Activated naive CD4-positive, alpha-beta T cell treated with anti-CD3 and anti-CD28 coated beads, Interleukin-2, amount 50 U/mL, for 24 hours (primary cell): ENCODE results near the gene KCNC3.

ENCODE experiments used
- H3K27ac Mint-ChIP-seq: one replicate; pipeline ENCODE4 v1.8.0; 2021; ENCODE audit warnings: mild to moderate bottlenecking, mixed read lengths
- H3K27me3 Mint-ChIP-seq: one replicate; pipeline ENCODE4 v1.8.0; 2021; ENCODE audit warnings: mixed read lengths
- H3K36me3 Mint-ChIP-seq: one replicate; pipeline ENCODE4 v1.8.0; 2021; ENCODE audit warnings: mixed read lengths
- H3K4me1 Mint-ChIP-seq: one replicate; pipeline ENCODE4 v1.8.0; 2021; ENCODE audit warnings: mixed read lengths
- H3K4me3 Mint-ChIP-seq: one replicate; pipeline ENCODE4 v1.8.0; 2021; ENCODE audit warnings: mild to moderate bottlenecking, mixed read lengths
- H3K9me3 Mint-ChIP-seq: one replicate; pipeline ENCODE4 v1.8.0; 2021; ENCODE audit warnings: mixed read lengths

Gene KCNC3

GRCh38 chr19:50324331-50324730 is 4.8 kb downstream of the KCNC3 start:
- Mint-ChIP-seq H3K27ac (no peak overlapping the region), H3K27me3 (peaks cover 19% of the 10 kb centered on the region), H3K4me1 (peaks cover 17% of the 10 kb centered on the region), H3K9me3 (no peaks in the 10 kb centered on the region), H3K36me3 (no peaks in the 10 kb centered on the region), H3K4me3 (no peak overlapping the region)

- Mint-ChIP-seq H3K4me1 (peaks cover 15% of the 10 kb centered on the region), H3K36me3 (no peaks in the 10 kb centered on the region), H3K27me3 (peaks cover 19% of the 10 kb centered on the region), H3K4me3 (no peak overlapping the region), H3K9me3 (no peaks in the 10 kb centered on the region), H3K27ac (no peak overlapping the region)
Observed at GRCh38 chr19:50323782-50324133, 5.4 kb downstream of the KCNC3 start.

GRCh38 chr19:50322931-50323781 is 6.0 kb downstream of the KCNC3 start:
- no peak overlapping the region for H3K4me3 Mint-ChIP-seq

GRCh38 chr19:50322234-50322633 is 6.9 kb downstream of the KCNC3 start:
- Mint-ChIP-seq H3K4me3 (no peak overlapping the region), H3K27me3 (peaks cover 19% of the 10 kb centered on the region), H3K27ac (no peak overlapping the region), H3K36me3 (no peaks in the 10 kb centered on the region), H3K9me3 (no peaks in the 10 kb centered on the region), H3K4me1 (peaks cover 9% of the 10 kb centered on the region)

More at GRCh38 chr19:50322931-50323781, 6.0 kb downstream of the KCNC3 start:
- H3K27me3 Mint-ChIP-seq = peaks cover 19% of the 10 kb centered on the region
- H3K4me1 Mint-ChIP-seq = peaks cover 15% of the 10 kb centered on the region
- H3K9me3 Mint-ChIP-seq = no peaks in the 10 kb centered on the region
- H3K36me3 Mint-ChIP-seq = no peaks in the 10 kb centered on the region
- no peak overlapping the region for H3K27ac Mint-ChIP-seq

GRCh38 chr19:50321831-50322230 is 7.3 kb downstream of the KCNC3 start:
- peaks cover 5% of the 10 kb centered on the region for H3K4me1 Mint-ChIP-seq
- H3K9me3 Mint-ChIP-seq = no peaks in the 10 kb centered on the region
- no peak overlapping the region for H3K27ac Mint-ChIP-seq
- H3K36me3 Mint-ChIP-seq = no peaks in the 10 kb centered on the region
- peaks cover 15% of the 10 kb centered on the region for H3K27me3 Mint-ChIP-seq
- H3K4me3 Mint-ChIP-seq = no peak overlapping the region

GRCh38 chr19:50320596-50320995 is 8.6 kb downstream of the KCNC3 start:
- Mint-ChIP-seq H3K4me3 (no peak overlapping the region), H3K27me3 (peaks cover 20% of the 10 kb centered on the region), H3K36me3 (no peaks in the 10 kb centered on the region), H3K4me1 (peaks cover 3% of the 10 kb centered on the region), H3K27ac (no peak overlapping the region), H3K9me3 (no peaks in the 10 kb centered on the region)

GRCh38 chr19:50320051-50320450 is 9.1 kb downstream of the KCNC3 start:
- Mint-ChIP-seq H3K36me3 (no peaks in the 10 kb centered on the region), H3K27ac (no peak overlapping the region), H3K27me3 (peaks cover 21% of the 10 kb centered on the region), H3K4me3 (no peak overlapping the region), H3K9me3 (no peaks in the 10 kb centered on the region), H3K4me1 (peaks cover 6% of the 10 kb centered on the region)

- Mint-ChIP-seq H3K36me3 (no peaks in the 10 kb centered on the region), H3K4me1 (peaks cover 9% of the 10 kb centered on the region), H3K4me3 (no peak overlapping the region), H3K27me3 (peaks cover 26% of the 10 kb centered on the region), H3K9me3 (no peaks in the 10 kb centered on the region), H3K27ac (no peak overlapping the region)
Observed at GRCh38 chr19:50319156-50319555, 10.0 kb downstream of the KCNC3 start.

GRCh38 chr19:50318438-50318837 is 10.7 kb downstream of the KCNC3 start:
- Mint-ChIP-seq H3K9me3 (no peaks in the 10 kb centered on the region), H3K4me1 (peaks cover 9% of the 10 kb centered on the region), H3K36me3 (no peaks in the 10 kb centered on the region), H3K4me3 (no peak overlapping the region), H3K27ac (no peak overlapping the region), H3K27me3 (peaks cover 32% of the 10 kb centered on the region)

- Mint-ChIP-seq H3K27me3 (peaks cover 40% of the 10 kb centered on the region), H3K27ac (no peak overlapping the region), H3K36me3 (no peaks in the 10 kb centered on the region), H3K4me1 (peaks cover 9% of the 10 kb centered on the region), H3K9me3 (no peaks in the 10 kb centered on the region), H3K4me3 (no peak overlapping the region)
Observed at GRCh38 chr19:50317115-50317514, 12.1 kb downstream of the KCNC3 start.

- no peak overlapping the region for H3K27ac Mint-ChIP-seq
- H3K9me3 Mint-ChIP-seq = no peaks in the 10 kb centered on the region
- peak overlapping the region; percentile 70 for H3K4me3 Mint-ChIP-seq
- H3K4me1 Mint-ChIP-seq = peaks cover 9% of the 10 kb centered on the region
- H3K27me3 Mint-ChIP-seq = peaks cover 42% of the 10 kb centered on the region
- no peaks in the 10 kb centered on the region for H3K36me3 Mint-ChIP-seq
Observed at GRCh38 chr19:50315773-50316448, 13.3 kb downstream of the KCNC3 start.

GRCh38 chr19:50314724-50315708 is 14.2 kb downstream of the KCNC3 start:
- Mint-ChIP-seq H3K4me1 (peaks cover 9% of the 10 kb centered on the region), H3K36me3 (no peaks in the 10 kb centered on the region), H3K27me3 (peaks cover 48% of the 10 kb centered on the region), H3K27ac (peak overlapping the region; percentile 36), H3K4me3 (peak overlapping the region; percentile 75), H3K9me3 (no peaks in the 10 kb centered on the region)

- Mint-ChIP-seq H3K27me3 (peaks cover 50% of the 10 kb centered on the region), H3K36me3 (no peaks in the 10 kb centered on the region), H3K4me1 (peaks cover 9% of the 10 kb centered on the region), H3K27ac (no peak overlapping the region), H3K4me3 (no peak overlapping the region), H3K9me3 (no peaks in the 10 kb centered on the region)
Observed at GRCh38 chr19:50313812-50314536, 15.2 kb downstream of the KCNC3 start.

GRCh38 chr19:50312967-50313811 is 16.0 kb downstream of the KCNC3 start:
- H3K4me3 Mint-ChIP-seq = no peak overlapping the region
- H3K27me3 Mint-ChIP-seq = peaks cover 54% of the 10 kb centered on the region
- no peaks in the 10 kb centered on the region for H3K36me3 Mint-ChIP-seq
- H3K9me3 Mint-ChIP-seq = no peaks in the 10 kb centered on the region
- H3K4me1 Mint-ChIP-seq = peaks cover 9% of the 10 kb centered on the region
- no peak overlapping the region for H3K27ac Mint-ChIP-seq
